ENCODE data around the gene WAC.

The WAC gene

DNA sequence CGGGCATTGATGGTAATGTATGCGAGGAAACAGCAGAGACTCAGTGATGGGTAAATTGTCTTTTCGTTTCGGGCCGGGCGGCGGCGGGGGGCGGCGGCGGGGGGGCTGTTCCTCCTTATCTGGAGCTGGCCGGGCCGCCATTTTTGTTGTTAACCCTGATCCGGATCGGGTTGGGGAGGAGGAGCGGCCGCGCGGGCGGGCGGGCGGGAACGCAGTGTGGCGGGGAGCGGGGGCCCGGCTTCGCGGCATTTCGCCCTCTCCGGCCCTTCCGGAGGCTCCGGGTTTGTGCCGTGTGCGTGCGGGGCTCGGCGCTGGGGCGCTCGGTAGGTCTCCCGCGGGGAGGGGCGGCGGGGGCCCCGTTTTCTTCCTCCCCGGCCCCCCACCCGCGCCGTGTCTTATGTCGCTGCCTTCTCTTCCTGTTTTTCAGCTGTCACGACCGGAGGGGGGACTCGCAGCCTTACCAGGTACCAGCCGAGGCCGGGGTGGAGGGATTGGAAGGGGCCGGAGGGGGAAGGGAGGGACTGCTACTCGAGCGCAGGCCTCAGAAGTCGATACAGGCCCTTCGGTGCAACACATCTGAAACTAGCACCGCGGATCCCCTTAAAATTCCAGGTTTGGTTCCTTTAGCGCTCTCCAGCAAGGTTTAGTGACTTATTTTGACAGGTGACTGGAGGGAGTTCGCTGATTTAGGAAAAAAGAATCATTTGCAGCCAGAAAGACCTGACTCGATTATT, 820 bp downstream of the WAC start:
- no peak for DNase-seq

DNA sequence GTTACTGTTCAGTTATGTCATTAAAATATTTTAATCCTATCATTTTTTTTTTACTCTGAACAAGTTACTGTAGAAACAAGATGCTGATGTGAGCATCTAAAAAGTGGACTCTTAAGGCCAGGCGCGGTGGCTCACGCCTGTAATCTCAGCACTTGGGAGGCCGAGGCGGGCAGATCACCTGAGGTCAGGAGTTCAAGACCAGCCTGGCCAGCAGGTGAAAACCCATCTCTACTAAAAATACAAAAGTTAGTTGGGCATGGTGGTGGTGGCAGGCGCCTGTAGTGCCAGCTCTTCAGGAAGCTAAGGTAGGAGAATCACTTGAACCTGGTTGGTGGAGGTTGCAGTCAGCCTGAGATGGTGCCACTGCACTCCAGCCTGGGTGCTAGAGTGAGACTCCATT, 2.9 kb downstream of the WAC start:
- no peak for DNase-seq

DNA sequence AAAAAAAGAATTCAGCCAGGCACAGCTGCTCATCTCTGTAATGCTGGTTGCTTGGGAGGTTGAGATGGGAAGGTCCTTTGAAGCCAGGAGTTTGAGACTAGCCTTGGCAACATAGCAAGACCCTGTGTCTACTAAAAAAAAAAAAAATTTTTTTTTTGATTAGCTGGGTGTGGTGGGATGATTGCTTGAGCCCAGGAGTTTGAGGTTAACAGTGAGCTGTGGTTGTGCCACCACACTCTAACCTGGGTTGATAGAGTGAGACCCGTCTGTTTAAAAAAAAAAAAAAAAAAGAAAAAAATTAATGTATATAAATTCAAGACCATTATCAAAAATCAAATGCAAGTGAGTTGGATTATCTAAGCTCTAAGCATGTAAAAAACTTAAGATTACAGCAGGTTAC, 5.7 kb downstream of the WAC start:
- no peak for DNase-seq

DNA sequence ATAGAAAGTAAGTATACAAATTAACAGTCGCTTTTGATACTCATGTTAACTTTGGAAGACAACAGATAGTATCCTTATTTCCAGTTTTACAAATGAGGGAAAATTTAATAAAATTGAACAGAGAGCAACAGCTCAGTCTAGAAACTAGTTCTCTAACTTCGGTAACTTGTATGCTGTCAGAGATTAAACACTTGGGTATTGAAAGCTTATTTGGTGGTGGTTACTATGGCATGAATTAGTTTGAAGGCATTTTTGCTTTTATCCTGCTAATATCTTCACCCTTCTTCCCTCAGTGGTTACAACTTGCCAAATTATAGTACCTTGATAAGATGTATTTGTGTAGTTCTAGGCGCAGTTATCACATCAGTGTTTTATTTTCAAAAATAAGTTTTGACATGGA, 7.2 kb downstream of the WAC start:
- DNase-seq = no peak

DNA sequence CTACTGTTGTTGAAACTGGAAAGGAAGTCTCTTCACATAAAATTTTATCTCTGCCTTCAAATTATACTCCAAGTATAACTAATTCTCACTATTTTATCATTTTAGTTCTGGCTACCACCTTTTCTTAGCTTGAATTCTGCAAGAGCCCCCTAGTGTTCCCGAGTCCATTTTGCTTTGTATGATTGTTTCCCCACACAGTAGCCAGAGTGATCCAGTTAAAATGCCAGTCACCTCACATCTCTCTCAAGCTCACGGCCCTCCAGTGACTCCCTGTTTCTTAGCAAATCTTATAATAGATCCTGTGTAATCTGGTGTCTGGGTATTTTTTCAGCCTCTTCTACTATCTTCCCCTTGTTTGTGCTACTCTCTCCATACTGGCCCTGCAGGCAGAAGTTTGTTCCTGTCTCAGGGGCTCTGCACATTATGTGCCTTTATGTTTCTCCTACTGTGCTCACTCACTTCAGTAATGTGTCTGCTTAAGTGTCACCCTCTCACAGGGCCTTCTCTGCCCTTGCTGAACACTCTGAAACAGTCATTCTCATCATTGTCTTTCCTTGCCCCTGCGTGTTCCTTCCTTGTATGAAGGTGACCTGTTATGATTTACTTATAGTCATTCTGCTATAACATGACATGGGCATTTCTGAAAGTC, 8.9 kb downstream of the WAC start:
- DNase-seq = no peak

- no peak for DNase-seq
Observed at GRCh38 chr10:28542728-28543127, 9.8 kb downstream of the WAC start.

DNA sequence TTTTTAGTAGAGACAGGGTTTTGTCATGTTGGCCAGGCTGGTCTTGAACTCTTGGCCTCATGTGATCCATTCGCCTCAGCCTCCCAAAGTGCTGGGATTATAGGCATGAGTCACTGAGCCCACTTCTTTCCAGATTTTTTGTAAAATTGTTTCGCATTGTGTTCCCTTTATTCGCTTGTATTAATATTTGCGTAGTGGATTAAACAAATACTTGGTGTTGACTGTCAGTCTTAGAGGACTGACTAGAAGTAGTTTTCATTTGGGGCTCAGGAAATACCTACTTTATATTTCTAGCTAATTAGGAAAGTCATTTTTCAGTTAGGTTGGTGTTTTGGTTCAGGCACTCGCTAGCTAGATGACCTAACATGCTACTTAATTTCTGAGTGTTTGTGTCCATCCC, 11.1 kb downstream of the WAC start:
- no peak for DNase-seq

GRCh38 chr10:28545967-28546644, 13.2 kb downstream of the WAC start:
- DNase-seq = no peak

DNA sequence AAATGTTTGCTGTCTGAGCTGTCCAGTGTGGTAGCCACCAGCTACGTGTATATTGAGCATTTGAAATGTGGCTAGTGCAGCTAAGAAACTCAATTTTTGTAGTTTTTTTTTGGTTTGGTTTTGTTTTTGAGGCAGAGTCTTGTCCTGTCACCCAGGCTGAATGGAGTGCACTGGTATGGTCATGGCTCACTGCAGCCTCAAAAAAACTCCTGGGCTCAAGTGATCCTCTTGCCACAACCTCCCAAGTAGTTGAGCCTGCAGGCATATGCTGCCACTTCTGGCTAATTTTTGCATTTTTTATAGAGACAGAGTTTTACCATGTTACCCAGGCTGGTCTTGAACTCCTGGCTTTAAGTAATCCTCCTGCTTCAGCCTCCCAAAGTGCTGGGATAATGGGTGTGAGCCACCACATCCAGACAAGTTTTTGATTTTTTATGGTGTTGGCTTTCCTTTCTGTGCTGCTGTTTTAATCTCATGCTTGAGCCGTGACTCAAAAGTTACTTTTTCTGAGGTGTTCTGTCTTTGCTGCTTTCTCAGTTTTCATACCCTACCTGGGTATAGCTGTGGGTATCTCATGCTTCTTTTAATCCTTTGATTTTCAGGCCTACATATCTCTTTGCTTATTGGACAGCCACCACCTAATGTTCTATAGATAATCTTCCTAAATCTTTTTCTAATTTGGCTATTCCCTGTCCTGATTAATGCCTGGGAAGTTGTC, 16.0 kb downstream of the WAC start:
- DNase-seq = no peak

DNA sequence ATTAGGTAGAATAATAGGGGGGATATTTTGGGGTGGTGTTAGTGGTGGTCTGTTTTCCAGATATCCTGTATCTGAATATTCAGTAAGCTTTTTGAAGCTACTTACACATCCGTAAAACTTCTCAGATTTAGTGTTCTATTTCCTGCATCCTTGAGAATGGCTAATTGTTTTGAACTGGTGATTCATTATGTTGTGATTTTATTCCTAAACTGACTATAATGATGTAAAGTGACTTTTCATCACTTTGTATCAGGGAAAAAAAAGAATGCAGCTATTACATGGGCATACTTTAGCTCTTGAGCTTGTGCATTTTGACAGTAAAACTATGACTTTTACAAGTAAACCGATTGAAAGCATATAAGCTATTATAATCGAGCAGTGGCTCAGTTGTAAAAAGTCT, 18.2 kb downstream of the WAC start:
- no peak for DNase-seq

DNA sequence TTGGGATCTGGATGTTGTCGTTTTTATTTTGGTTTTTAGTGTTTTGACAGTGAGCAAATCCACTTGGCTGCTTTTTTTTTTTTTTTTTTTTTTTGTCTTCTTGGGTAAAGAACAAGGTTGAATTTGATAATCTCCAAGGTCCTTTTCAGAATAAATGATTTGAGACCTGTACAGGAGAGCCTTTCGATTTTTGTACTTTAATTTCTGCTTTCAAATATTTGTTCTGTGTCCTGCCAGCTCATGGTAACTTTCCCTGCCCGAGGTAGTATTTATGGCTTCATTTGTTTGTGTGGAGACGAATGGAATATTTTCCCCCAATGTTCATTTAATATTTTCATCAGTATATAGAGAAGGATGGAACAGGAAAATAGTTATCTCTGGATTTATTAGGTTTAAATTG, 19.9 kb downstream of the WAC start:
- DNase-seq = no peak

DNA sequence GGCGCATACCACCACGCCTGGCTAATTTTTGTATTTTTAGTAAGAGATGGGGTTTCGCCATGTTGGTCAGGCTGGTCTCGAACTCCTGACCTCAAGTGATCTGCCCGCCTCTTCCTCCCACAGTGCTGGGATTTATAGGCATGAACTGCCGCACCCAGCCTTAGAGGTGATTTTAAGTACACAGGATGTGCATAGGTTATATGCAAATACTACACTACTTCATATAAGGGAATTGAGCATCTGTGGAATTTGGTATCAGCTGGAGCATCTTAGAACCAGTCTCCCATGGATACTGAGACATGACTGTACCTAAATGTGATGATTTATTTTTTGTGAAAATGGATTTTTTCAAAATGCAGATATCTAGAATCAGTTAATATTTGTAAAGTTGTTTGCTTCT, 21.1 kb downstream of the WAC start:
- DNase-seq = no peak

- no peak for DNase-seq
Observed at GRCh38 chr10:28554952-28555351, 22.0 kb downstream of the WAC start.

DNA sequence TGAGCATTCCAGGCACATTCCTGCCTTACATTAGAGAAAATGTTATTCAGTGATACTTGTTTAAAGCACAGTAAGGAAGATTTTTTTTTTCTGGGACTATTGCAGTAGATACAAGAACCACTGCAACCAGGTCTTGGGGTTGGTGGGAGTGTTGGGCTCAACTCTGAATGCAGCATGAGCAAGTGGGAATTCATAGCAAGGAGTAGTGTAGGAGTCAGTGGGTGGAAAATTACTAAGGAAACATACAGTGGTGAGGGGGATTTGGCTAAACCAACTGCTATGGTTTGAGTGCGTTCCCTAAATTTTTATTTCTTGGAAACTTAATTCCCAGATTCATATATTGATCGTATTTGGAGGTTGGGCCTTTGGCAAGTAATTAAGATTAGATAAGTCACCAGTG, 22.4 kb downstream of the WAC start:
- DNase-seq = no peak

DNA sequence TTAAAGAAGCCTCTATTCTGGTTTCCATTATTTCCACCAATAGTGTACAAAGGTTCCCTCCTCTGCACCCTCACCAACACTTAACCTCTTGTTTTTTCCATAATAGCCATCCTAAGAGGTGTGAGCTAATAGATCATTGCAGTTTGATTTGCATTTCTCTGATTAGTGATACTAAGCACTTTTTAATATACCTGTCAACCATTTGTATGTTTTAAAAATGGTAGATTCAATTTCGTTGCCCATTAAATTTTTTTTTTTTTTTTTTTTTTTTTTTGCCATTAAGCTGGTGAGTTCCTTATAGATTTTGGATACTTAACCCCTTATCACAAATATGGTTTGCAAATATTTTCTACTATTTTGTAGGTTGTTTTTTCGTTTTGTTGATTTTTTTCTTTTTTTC, 23.2 kb downstream of the WAC start:
- DNase-seq = no peak

GRCh38 chr10:28558186-28558585, 25.3 kb downstream of the WAC start:
- no peak for DNase-seq

DNA sequence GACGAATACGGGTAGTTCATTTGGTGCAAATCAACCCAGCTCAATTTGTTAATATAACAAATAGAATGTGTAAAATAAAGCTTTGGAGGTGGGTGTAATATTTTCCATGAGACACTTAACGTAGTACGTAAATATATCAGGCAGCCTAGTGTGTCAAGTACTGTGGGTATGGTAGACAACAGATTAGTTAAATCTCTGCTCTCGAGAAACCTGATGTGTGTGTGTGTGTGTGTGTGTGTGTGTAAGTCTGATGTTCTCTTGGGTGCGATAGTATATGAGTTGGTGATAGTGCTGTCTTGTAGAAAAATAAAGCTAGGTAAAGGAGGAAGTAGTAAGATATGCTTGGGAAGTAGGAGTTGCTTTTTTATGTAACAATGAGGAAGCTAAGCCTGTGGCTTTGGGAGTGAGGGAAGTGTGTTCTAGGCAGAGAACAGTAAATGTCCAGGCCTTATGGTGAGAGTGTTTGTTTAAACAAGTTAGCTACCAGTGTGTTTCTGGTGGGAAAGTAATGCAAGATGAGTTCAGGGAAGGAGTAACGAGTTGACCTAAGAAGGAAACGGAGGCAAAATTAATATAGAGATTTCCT, 26.1 kb downstream of the WAC start:
- no peak for DNase-seq

- no peak for DNase-seq
Observed at GRCh38 chr10:28559618-28560017, 26.7 kb downstream of the WAC start.

GRCh38 chr10:28560617-28561016, 27.7 kb downstream of the WAC start:
- DNase-seq = no peak

- no peak for DNase-seq
Observed at GRCh38 chr10:28561531-28561930, 28.6 kb downstream of the WAC start.

- no peak for DNase-seq
Observed at GRCh38 chr10:28564905-28565304, 32.0 kb downstream of the WAC start.

GRCh38 chr10:28566458-28567015, 33.6 kb downstream of the WAC start:
- no peak for DNase-seq

Data from NCI-H1694 (cell line).